ENCODE results near the gene PPP1R1B.

DNA sequence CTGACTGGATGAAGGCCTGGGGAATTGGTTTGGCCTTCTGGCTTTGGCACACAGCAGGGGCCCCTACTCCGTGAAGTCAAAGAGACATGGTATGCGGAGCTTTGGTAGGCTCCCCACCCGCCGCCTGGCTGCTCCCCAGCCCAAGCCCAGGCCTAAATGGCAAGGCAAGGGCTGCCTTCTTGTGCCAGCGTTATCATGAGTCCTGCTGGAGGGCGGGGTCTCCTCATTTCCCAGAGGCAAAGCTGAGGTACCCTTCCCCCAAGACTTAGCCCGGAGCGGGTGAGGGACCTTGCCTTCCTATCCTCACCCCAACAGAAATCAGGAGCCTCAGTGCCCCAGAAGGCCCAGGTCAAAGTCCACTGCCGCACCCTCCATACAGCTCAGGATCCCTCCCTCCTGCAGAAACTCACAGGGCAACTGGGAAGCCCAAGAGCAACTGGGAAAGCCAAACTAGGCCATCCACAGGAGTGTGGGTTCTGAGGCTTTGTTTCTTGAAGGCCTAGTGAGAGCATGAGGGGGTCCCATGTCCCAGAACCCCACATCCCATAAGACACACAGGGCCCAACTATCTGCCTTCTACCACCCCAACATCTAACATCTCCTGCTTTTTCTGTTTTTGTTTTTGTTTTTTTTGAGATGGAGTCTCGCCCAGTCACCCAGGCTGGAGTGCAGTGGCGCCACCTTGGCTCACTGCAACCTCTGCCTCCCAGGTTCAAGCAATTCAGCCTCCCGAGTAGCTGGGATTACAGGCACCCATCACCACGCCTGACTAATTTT lies 51.8 kb downstream of the PPP1R1B start:
- TF ChIP-seq, protein P1, sequence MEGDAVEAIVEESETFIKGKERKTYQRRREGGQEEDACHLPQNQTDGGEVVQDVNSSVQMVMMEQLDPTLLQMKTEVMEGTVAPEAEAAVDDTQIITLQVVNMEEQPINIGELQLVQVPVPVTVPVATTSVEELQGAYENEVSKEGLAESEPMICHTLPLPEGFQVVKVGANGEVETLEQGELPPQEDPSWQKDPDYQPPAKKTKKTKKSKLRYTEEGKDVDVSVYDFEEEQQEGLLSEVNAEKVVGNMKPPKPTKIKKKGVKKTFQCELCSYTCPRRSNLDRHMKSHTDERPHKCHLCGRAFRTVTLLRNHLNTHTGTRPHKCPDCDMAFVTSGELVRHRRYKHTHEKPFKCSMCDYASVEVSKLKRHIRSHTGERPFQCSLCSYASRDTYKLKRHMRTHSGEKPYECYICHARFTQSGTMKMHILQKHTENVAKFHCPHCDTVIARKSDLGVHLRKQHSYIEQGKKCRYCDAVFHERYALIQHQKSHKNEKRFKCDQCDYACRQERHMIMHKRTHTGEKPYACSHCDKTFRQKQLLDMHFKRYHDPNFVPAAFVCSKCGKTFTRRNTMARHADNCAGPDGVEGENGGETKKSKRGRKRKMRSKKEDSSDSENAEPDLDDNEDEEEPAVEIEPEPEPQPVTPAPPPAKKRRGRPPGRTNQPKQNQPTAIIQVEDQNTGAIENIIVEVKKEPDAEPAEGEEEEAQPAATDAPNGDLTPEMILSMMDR (IDR thresholded peaks at IDR 0.05): no peak
- TF ChIP-seq POLR2A (IDR thresholded peaks at IDR 0.05): no peak
